Measurements from ENCODE around the gene GNG8.

DNA sequence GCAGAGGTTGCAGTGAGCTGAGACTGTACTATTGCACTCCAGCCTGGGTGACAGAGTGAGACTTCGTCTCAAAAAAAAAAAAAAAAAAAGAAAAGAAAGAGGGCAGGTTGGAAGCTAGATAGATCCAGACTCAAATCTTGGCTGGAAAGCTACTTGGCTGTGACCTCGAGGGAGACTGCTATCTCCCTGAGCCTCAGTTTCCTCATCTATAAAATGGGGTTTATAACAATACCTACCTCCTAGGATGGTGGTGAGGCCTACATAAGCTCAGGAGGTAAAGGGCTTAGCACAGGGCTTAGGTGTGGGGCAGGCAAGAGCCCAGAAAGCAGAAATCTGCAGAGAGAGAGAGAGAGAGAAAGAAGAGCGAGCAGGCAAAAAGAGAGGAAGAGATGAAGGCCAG, 49.2 kb upstream of the GNG8 start:
- TF ChIP-seq POLR2A (IDR thresholded peaks at IDR 0.05) (no peak), CTCF (IDR thresholded peaks at IDR 0.05) (no peak)
